ENCODE data around the gene LRP5.
"Not testable (repeated sequence)": the region's sequence is repeated elsewhere in the genome, so short reads cannot be mapped to it uniquely, and the experiment has no call there.

LRP5 gene

DNA sequence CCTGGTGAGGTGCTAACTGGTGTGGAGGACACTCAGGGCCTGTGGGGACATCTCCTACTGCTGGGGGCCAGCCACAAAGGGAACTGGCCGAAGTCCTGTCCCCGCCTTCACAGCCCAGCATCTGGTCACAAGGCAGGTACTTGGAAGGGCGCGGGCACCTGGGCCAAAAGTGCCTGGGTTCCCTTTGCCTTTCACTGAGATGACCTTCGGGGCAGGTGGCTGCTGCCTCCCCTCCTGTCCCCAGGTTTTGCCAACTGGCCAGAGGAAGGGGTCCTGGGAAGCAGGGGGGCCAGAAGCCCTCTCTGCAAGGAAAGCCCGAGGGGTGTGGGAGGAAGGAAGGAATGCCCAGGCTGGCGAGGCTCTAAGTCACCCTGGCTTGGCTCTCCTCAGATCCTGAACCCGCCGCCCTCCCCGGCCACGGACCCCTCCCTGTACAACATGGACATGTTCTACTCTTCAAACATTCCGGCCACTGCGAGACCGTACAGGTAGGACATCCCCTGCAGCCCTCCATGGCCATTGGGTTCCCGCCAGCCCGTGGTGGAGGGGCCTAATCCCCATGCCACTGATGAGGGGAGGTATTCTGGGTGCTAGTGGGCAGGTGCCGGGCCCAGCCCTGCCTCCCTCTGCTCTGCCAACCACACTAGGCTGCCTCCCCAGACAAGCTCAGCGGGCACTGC lies 133.8 kb downstream of the LRP5 start:
- no peak for DNase-seq

DNA sequence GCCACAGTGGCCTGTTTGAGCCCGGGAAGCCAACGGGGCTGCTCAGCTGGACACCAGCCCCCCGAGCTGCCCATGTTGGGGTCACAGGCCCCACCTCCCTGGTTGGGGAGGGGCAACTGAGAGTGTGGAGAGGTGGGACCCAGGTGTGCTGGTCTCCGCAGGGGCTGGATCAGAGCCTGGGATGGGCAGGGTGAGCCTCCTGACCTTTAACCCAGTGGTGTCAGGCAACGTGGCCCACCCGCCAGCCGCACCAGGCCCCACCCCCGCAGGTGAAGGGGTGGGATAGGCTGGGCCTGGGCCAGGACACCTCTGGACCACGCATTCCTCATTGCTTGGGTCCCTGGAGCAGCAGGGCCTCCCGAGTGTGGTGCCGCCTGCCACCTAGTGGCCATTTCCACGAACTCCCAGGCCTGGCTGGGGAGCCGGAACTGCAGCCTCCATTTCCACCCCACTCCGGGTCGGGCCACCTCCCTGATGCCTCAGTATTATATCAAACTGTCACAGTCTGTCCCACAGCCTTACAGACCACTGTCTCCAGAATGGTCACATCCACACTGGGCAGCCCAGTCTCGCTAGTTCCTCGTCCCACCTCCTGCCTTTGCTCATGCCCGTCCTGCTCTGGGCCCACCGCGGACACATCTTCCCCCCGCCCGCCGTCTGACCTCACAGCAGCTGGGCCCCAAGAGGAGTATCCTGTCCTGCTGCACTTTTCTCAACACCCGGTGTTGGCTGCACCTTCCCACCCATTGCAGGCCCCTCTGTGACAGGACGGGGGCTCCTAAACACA lies 134.8 kb downstream of the LRP5 start:
- peak; percentile 78 for DNase-seq

DNA sequence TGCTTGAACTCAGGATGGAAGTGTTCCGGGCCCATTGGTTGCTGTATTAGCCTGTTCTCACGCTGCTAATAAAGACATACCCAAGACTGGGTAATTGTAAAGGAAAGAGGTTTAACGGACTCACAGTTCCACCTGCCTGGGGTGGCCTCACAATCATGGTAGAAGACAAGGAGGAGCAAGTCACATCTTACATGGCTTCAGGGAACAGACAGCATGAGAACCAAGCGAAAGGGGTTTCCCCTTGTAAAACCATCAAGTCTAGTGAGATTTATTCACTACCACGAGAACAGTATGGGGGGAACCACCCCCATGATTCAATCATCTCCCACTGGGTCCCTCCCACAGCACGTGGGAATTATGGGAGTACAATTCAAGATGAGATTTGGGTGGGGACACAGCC lies 135.5 kb downstream of the LRP5 start:
- DNase-seq = not testable (repeated sequence)

DNA sequence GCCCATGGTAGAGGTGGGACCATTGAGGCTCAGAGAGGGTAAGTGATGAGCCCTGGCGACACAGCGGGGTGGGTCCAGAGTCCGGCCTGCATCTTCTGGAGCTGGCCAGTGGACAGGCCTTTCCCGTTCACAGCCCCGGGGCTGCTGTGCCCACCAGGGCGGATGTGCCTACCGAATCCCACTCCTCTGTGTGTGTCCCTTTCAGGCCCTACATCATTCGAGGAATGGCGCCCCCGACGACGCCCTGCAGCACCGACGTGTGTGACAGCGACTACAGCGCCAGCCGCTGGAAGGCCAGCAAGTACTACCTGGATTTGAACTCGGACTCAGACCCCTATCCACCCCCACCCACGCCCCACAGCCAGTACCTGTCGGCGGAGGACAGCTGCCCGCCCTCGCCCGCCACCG lies 136.2 kb downstream of the LRP5 start:
- no peak for DNase-seq

DNA sequence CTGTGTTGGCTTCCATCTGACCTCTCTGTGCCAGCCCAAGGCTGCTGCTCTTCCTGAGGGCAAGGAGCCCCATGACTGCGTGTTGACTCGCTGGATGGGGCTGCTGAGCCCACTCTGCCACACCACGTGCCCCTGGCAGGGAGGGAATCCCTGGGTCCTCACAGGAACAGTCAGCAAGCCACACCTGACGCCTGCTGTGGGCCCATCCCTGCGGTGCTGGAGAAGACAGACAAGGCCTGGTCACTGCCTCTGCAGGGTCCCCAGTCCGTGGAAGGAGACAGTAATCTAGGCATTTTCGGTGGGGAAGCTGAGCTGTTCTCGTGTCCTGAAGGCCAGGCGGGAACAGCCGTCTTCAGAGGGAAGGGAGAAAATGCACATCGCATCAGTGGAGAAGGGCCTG lies 137.6 kb downstream of the LRP5 start:
- DNase-seq = no peak

DNA sequence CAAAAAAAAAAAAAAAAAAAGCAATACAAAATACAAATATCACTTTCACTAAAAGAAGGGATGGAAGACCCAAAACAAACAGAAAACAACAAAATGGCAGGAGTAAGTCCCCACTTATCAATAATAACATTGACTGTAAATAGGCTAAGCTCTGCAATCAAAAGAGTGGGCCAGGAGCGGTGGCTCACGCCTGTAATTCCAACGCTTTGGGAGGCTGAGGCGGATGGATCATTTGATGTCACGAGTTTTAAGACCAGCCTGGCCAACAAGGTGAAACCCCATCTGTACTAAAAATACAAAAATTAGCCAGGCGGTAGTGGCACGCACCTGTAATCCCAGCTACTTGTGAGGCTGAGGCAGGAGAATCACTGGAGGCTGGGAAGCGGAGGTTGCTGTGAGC lies 138.3 kb downstream of the LRP5 start:
- no peak for DNase-seq

DNA sequence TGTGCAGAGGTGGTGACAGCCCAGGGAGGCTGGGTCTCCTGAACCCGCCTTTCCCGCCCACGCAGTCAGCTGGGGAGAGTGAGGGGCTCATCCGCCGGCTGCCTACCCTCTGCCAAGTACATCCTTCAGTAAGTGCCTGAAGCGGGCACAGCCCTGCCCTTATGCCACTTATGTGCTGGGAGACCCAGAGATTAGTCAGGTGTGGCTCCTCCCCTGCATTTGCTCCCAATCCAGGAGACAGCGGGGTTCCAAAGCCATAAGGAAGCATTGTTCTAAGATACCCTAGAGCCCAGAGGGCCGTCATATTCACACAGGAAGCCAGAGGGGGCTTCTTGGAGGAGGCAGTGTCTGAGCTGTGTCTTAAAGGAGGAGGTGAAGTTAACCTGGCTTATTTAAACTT lies 142.4 kb downstream of the LRP5 start:
- DNase-seq = no peak

DNA sequence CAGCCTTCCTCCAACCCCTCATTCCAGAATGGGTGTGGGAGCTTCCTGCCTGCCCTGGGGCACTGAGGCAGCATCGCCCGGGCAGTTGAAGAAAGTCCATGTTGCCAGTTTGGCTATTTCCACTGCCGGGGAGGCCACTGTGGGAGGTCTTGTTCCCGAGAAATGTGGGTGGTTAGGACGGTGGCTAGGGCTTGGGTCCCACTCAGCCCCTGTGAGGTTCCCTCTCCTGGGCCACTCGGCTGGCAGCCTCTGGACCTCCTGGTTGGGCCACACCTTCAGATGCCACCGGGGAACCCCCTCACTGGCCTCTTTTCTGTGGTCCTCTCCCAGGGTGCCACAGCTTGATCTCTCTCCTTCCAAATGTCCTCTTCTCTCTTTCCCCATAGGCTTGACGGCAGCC lies 143.1 kb downstream of the LRP5 start:
- DNase-seq = no peak

DNA sequence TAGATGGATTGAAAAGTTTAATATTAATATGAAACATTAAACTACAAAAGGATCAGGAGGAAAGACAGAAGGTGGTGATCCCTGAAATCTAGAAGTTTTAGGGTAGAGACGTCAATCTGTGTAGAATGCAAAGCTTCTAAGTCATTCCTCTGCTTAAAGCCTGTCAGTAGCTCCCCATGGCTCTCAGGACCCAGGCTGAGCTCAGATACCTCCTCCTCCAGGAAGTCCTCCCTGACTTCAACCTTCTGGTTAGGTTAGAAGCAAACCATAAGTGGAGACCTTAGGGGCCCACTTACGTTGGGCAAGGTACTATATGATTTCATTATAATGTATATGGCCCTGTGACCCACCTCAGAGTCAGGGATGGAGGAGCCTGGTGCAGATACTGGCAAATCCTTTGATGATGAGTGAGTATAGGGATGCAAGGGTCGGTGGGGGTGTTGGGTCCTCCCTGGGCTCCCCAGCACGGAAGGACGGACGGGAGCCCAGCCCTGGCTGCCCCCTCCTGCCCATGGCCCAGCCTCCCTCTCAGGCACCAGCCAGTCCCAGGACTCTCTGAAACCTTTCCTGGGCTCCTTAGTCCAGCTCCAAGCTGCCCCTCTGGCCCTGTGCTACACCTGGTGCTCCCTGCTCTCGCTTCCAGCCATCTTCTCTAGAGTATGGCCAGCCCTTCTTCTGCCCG lies 145.0 kb downstream of the LRP5 start:
- no peak for DNase-seq

DNA sequence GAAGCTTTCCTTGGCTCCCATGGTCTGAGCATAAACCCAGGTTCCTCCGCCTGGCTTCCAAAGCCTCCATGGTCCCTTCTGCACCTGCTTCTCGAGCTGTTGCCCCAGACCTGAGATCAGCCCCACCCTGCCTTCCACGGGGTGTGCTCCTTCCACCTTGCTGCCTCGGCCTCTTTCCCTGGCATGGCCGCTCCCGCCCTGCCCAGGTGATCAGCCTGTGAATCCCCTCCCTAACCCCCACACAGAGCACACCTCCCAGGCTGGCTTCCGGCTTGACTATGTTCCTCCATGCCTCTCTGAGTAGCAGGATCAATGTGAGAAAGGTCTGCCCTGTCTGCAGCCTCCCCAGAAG lies 145.5 kb downstream of the LRP5 start:
- DNase-seq = no peak

DNA sequence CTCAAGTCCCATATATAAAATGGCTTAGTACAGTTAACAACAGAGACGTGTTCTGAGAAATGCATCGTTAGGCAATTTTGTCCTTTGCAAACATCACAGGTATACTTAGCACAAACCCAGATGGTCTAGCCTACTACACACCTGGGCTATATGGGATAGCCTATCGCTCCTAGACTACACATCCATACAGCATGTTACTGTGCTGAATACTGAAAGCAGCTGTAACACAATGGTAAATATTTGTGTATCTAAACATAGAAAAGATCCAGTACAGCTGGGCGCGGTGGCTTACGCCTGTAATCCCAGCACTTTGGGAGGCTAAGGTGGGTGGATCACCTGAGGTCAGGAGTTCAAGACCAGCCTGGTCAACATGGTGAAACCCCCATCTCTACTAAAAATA lies 145.9 kb downstream of the LRP5 start:
- DNase-seq = not testable (repeated sequence)

DNA sequence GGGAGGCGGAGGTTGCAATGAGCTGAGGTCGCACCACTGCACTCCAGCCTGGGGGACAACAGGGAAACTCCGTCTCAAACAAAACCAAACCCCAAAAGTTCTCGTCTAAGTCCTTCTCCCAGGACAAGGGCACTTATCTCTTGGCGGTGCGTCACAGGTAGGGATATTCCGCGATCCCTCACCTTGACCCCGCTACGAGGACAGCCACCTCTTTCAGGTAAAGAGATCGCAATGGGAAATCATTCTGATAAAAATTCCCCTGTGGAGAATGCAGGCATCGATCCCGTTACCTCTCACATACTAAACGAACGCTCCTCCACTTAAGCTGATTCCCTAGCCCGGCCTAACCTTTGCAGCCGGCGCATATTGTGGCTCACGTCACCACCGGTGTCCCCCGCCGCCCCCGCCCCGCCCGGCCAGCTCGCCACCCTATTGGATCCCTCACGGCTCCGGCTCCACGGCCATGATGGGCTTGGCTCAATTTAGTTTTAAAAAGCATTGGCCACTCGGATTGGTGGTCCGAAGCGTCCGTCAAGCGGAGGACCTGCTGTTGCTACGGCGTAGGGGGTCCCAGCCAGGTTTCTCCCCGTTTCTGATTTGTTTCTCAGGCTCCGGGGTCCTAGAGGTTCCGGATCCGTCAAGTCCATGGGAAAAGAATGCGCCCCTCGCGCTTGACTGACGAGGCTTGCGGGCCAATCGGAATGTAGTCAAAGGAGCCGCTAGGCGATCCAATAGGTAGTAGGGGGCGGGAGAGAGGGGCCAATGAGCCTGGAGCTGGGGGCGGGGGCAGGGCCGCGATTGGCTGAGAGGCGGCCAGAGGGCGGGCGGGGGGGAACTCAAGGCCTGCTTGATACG lies 147.7 kb downstream of the LRP5 start:
- peak; percentile 96 for DNase-seq

DNA sequence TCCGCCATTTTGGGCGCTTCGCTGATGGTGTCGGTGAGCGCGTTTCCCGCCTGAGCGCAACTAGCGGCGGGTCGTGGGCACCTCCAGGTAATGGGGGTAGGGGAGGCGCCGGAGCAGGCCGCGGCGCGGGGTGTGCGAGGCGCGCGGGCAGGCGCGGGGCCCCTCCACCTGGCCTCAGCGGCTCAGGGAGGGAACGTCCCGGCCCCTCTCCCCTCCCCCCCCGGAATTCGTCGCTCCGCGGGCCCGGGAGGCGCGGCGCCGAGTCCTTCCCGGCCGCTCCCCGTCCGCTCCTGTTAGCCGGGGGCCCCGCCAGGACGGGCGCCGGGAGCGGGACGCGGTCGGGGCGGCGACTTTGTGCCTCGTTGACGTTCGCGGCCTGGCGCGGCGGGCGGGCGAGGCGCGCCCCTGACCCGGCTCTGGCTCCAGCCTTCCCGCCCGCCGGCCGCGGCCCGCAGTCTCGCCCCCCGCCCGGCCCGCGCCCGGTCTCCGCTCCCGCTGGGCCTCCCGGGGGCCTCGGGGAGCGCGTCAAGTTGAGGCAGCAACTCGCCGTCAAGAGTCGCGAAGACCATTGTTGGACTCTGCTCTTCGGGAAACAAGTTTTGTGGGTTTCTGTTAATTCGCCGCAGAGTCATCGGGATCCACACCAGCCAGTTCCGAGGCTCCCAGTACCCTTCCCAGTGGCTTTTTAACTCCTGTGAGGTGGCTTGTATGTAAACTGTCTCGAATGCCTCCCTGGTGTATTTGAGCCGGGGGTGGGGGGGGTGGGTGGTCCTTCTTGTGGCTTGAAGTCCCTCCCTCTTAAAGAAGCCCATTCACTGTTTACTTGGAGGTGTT lies 148.6 kb downstream of the LRP5 start, which contains the start of gene PPP6R3:
PPP6R3 (plus strand) TSS at position 12 of the 834 bp plus-strand sequence. CDS start 76,913 bp downstream, outside the sequence.
- DNase-seq = peak; percentile 36

DNA sequence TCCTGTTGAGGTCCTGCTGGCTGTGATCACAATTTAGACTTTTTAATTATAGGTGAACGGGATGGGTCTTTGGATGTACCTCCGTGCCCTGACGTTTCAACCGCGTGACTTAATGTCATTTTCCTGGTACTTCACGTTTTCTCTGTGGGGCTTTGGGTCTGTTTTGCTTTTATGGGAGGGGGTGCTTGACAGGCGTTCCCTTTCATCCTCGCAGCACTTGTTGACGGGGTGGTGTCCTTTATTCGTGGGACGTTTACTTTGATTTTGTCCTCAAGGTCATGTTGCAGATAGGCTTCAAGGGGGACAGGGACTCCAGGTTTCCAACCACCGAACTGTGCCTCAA lies 149.2 kb downstream of the LRP5 start:
- DNase-seq = no peak

DNA sequence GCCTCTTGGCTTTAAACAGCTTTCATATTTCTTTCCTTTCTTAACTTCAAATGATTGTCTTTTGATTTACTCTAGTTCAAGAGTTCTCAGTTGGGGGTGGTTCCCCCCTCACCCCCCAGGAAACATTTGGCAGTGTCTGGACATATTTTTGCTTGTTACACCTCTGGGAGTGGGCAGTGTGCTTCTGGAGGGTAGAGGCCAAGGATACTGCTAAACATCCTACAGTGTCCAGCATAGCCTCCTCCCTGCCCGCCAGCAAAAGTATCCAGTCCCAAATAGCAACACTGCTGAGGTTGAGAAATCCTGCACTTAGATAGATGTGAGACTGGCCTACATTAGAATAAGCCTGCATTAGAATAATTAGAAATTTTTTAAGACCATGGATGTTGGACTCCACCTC lies 151.3 kb downstream of the LRP5 start:
- no peak for DNase-seq

DNA sequence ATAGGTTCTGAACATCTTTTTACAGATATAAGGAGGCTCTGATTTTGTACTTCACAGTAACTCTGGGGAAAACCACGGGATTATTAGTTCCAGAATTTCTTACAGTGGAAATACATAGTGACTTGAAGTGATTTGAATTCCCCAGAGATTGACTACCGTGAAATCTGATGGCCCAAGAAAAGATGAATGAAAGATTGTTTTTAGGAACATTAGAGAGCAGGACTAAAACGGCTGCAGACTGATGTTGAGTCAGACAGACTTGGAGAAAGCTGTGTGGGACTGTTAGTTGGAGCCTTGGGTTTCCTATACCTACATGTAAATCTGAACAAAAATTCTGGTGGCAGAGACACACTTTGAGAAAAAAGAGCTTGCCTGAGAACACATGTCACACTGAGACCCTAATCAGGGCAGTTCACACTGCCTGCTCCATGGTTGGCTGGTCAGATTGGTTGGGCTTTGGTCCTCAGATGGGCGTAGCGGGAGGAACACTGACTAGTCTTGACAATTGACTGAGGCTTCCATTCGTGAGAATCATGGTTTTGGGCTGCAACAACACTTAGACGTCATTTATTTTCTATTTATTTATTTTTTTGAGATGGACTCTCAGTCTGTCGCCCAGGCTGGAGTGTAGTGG lies 154.9 kb downstream of the LRP5 start:
- DNase-seq = no peak

DNA sequence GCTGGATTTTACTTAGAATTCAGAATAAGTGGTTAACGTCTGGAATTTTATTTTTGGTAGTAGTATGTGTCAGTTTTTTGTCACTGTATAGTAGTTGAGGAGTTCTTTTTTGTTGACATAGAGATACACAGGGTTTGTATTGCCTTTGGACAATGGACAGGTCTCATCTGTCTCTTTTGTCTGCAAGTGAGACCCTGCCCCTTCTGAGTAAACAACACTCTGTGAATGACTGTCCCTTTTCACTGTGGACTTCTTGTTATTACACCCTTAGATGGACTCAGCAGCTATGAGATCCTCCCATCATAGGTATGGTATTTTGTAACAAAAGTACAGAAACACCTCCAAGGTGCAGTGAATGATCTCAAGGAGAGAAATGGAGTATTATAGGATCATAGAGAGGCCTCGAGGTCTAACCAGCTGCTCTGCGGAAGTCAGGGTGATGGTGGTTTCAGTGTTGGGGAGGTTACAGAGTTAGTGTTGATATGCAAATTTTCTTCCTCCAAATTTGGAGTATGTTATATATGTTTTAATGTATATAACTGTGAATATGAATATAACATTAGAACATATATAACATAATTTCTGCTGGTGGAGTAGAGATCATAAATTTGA lies 155.9 kb downstream of the LRP5 start:
- DNase-seq = peak; percentile 23

DNA sequence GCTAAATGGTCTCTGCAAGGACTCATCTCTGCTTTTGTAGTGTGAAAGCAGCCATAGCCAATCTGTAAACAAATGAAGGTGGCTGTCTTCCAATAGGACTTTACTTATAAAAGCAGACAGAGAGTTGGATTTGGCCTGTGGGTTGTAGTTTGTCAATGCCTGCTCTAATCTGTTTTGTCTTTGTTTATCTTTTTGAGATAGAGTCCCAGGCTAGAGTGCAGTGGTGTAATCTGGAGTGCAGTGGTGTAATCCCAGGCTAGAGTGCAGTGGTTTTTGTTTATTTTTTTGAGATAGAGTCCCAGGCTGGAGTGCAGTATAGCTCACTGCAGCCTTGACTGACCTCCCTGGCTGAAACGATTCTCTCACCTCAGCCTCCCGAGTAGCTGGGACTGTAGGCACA lies 156.7 kb downstream of the LRP5 start:
- no peak for DNase-seq

DNA sequence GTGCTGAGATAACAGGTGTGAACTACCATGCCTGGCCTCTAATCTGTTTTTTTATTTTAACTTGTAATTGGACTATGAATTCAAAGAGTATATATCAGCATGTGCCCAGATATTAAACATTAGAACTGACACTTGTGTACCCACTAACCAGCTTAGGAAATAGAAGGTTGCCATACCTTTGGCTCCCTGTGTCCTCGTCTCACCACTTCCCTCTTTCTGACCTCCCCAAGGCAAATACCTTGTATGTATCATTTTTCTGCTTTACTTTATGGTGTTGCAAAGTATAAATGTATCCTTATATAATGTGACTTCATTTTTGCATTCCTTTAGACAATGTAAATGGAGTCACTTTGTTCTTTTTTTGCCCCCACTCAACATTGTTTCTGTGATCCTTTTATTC lies 157.3 kb downstream of the LRP5 start:
- no peak for DNase-seq

DNA sequence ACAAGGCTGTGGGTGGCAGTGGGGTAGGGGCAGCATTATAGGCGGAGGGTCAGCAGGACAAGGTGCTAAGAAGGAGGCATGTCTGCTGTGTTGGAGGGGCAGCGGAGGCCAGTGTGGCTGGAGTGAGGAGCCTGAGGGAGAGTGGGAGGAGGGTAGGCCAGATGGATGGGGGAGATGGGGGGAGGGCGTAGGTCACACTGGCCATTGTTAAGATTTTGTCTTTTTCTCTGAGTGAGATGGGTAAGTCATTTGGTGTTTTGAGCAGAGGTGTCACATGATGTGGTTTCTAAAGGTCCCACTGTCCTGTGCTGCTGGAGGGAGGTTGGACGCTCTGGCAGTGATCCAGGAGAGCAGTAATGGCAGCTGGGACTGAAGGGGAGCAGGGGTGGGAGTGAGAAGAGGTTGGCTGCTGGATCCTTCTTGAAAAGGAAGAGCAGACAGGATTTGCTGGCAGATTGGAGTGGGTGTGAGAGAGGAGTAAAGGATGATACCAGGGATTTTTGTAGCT lies 158.0 kb downstream of the LRP5 start:
- no peak for DNase-seq

Measured in CD4-positive, alpha-beta T cell treated with Interleukin-21 for 1 hour (primary cell).